Spleen (tissue), 7 donors: Measurements from ENCODE around the gene PXK.

Experiments
- CTCF ChIP-seq, 11 experiments: fragments of 200-600 bp in 7 of 11; fragments of 450-650 bp in 4 of 11; sonication (generic) in 4 of 11; IDR thresholded peaks in 8 of 11; conservative IDR thresholded peaks in 3 of 11; 1 replicate in 7 of 11; 2 replicates in 4 of 11; pipeline versions ENCODE4 v1.4.0 to v1.8.0; 2016 to 2021; ENCODE audit warnings: antibody characterized with exemption in 11 of 11, inconsistent platforms in 4 of 11, mild to moderate bottlenecking in 1 of 11
- POLR2A ChIP-seq, 3 donors: fragments of 450-650 bp; IDR thresholded peaks; one replicate each; pipeline ENCODE4 v1.5.1; 2017; ENCODE audit warnings: antibody characterized with exemption in 3 of 3, mild to moderate bottlenecking in 1 of 3
- donor health status: DM: no; HTN: no; CAD: no; lungs with moderate emphysema.
- donor health status: DM: no; HTN: no; CAD: no.
- donor health status: DM: no; HTN: no; CAD: no.

DNA sequence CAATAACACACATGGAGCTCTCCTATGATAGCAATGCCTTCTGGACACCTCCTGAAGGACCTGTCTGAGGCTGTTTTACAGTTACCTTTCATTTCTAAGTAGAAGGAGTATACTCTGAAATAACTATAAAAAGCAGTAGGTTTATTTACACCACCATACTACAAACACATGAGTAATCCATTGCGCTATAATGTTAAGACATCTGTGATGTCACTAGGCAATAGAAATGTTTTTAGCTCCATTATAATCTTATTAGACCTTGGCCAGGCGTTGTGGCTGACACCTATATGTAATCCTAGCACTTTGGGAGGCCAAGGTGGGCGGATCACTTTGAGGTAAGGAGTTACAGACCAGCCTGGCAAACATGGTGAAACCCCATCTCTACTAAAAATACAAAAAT is 24.7 kb downstream of the PXK start:
- TF ChIP-seq POLR2A (IDR thresholded peaks at IDR 0.05) (no peak), CTCF (IDR thresholded peaks at IDR 0.05 in 8 of 11, conservative IDR thresholded peaks at IDR 0.05 in 3 of 11) (no peak)
